PC-3 (cell line): ENCODE results near the gene ANGPTL5.

Experiments
- EZH2phosphoT487 ChIP-seq: fragments of 300-600 bp; sonication (generic); IDR thresholded peaks from 2 replicates; pipeline ENCODE4 v1.6.1; 2018; ENCODE audit warnings: mild to moderate bottlenecking, antibody characterized with exemption, low read length, borderline replicate concordance
- TF ChIP-seq, protein P1 (sequence below): fragments of 300-600 bp; sonication (generic); conservative IDR thresholded peaks from 2 replicates; pipeline ENCODE4 v1.5.1; 2017; ENCODE audit warnings: antibody characterized with exemption, low read depth, mild to moderate bottlenecking, low read length

DNA sequence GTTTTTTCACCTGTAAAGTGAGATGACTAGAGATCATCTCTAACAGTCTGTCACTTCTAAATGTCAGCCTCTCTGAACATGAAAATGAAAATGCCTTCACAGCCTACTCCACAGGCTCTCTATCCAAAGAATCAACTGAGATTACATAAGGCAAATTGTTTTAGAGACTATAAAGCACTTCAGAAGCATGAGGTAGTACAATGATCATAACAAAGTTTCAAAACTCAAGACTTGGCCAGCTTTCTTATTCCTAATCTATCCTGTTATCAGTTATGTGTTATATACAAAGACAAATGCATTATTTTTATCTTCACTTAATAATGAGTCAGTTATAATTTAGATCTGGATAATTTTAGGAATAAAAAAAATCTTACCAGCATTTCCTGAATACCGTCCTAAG, 21.8 kb downstream of the ANGPTL5 start:
- TF ChIP-seq, protein P1, sequence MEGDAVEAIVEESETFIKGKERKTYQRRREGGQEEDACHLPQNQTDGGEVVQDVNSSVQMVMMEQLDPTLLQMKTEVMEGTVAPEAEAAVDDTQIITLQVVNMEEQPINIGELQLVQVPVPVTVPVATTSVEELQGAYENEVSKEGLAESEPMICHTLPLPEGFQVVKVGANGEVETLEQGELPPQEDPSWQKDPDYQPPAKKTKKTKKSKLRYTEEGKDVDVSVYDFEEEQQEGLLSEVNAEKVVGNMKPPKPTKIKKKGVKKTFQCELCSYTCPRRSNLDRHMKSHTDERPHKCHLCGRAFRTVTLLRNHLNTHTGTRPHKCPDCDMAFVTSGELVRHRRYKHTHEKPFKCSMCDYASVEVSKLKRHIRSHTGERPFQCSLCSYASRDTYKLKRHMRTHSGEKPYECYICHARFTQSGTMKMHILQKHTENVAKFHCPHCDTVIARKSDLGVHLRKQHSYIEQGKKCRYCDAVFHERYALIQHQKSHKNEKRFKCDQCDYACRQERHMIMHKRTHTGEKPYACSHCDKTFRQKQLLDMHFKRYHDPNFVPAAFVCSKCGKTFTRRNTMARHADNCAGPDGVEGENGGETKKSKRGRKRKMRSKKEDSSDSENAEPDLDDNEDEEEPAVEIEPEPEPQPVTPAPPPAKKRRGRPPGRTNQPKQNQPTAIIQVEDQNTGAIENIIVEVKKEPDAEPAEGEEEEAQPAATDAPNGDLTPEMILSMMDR, result no peak
- TF ChIP-seq EZH2phosphoT487, result no peak
